ENCODE data around the gene DLEC1.

GRCh38 chr3:38027466-38028465, 11.2 kb upstream of the DLEC1 start:
- TF ChIP-seq CTCF (IDR thresholded peaks at IDR 0.05) (no peak), STAT6 (CRISPR knock-in tag; conservative IDR thresholded peaks at IDR 0.05; ENCODE audit: low read depth) (no peak), SMAD4 (CRISPR knock-in tag; IDR thresholded peaks at IDR 0.05) (no peak), E2F1 (CRISPR knock-in tag; IDR thresholded peaks at IDR 0.05) (no peak), JUN (CRISPR knock-in tag; IDR thresholded peaks at IDR 0.05) (no peak)

Data from WTC11 (cell line).